Measurements from ENCODE around the gene HRC. TPM values are rescaled to one million over a fixed set of nuclear protein-coding genes. Genes with fewer than 3 reads are reported as not detected.

Gene HRC
- total RNA-seq, 1 experiment from 2014 or later: not detected

GRCh38 chr19:49133621-49134454, 21.4 kb downstream of the HRC start:
- H2AFZ ChIP-seq: no peak overlapping the region
- POLR2A ChIA-PET (ENCODE audit: unreplicated experiment): no interaction called here
- H3K4me2 ChIP-seq: no peak overlapping the region
- no peak overlapping the region for H3K27ac ChIP-seq
- no peak overlapping the region for H3K4me3 ChIP-seq
- no TSS peak for BruUV-seq (replicated peaks)
- peaks cover under 1% of the 10 kb centered on the region; the same call in 1 of the 2 replicates for H3K4me1 ChIP-seq (replicated peaks; ENCODE audit: insufficient read depth)
- H3F3A ChIP-seq (ENCODE audit: insufficient read depth, low read depth): peaks cover 3% of the 10 kb centered on the region; the same call in 1 of the 2 replicates
- H3K36me3 ChIP-seq (ENCODE audit: low read depth): no peaks in the 10 kb centered on the region
- H3K79me2 ChIP-seq (ENCODE audit: low read depth): no peaks in the 10 kb centered on the region
- intact Hi-C loops (cut with micrococcal nuclease; ENCODE audit: unreplicated experiment): no loop called here
- no peaks in the 10 kb centered on the region for H3K9me2 ChIP-seq (ENCODE audit: insufficient read depth)
- CTCF ChIA-PET: no interaction called here
- H4K20me1 ChIP-seq (ENCODE audit: insufficient read depth): no peaks in the 10 kb centered on the region
- no peak for TF ChIP-seq EZH2 (IDR thresholded peaks at IDR 0.05; ENCODE audit: low read depth)
- TF ChIP-seq, protein P1, sequence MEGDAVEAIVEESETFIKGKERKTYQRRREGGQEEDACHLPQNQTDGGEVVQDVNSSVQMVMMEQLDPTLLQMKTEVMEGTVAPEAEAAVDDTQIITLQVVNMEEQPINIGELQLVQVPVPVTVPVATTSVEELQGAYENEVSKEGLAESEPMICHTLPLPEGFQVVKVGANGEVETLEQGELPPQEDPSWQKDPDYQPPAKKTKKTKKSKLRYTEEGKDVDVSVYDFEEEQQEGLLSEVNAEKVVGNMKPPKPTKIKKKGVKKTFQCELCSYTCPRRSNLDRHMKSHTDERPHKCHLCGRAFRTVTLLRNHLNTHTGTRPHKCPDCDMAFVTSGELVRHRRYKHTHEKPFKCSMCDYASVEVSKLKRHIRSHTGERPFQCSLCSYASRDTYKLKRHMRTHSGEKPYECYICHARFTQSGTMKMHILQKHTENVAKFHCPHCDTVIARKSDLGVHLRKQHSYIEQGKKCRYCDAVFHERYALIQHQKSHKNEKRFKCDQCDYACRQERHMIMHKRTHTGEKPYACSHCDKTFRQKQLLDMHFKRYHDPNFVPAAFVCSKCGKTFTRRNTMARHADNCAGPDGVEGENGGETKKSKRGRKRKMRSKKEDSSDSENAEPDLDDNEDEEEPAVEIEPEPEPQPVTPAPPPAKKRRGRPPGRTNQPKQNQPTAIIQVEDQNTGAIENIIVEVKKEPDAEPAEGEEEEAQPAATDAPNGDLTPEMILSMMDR (conservative IDR thresholded peaks at IDR 0.05): no peak
- H3K27me3 ChIP-seq (ENCODE audit: insufficient read depth, low read depth): no peaks in the 10 kb centered on the region
- DNase-seq: peak in 1 of 2 experiments; percentile 33
- H3K9me3 ChIP-seq (ENCODE audit: insufficient read depth, low read depth): no peaks in the 10 kb centered on the region

DNA sequence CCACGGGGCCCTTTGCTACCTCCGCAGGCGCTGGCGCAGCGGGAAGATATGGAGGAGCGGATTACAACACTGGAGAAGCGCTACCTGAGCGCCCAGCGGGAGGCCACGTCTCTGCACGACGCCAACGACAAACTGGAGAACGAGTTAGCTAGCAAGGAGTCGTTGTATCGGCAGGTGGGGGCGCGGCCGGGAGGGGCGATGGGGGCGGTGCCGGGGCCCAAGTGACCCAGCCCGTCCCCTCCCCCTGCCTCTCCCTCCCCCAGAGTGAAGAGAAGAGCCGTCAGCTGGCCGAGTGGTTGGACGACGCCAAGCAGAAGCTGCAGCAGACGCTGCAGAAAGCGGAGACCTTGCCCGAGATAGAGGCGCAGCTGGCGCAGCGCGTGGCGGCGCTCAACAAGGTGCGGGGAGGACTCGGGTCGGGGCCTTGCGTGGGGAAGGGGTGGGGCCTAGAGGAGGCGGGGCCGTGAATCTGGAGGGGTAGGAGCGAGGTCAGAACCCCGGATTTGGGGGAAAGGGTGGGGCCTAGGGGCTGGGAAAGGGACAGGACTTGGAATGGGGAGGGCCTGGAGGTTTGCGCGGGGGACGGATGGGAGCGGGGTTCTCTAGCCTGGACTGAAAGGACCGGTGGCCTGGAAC, 22.1 kb downstream of the HRC start:
- CTCF ChIA-PET: no interaction called here
- H3K4me2 ChIP-seq: no peak overlapping the region
- H3K4me3 ChIP-seq: no peak overlapping the region
- POLR2A ChIA-PET (ENCODE audit: unreplicated experiment): no interaction called here
- H3K9me3 ChIP-seq (ENCODE audit: insufficient read depth, low read depth): no peaks in the 10 kb centered on the region
- no peak overlapping the region for H3K27ac ChIP-seq
- no peaks in the 10 kb centered on the region for H4K20me1 ChIP-seq (ENCODE audit: insufficient read depth)
- TF ChIP-seq, protein P1 (conservative IDR thresholded peaks at IDR 0.05): no peak
- TF ChIP-seq EZH2 (IDR thresholded peaks at IDR 0.05; ENCODE audit: low read depth): no peak
- peaks cover 4% of the 10 kb centered on the region; the same call in 1 of the 2 replicates for H3K4me1 ChIP-seq (replicated peaks; ENCODE audit: insufficient read depth)
- no peaks in the 10 kb centered on the region for H3K27me3 ChIP-seq (ENCODE audit: insufficient read depth, low read depth)
- no TSS peak for BruUV-seq (replicated peaks)
- no peaks in the 10 kb centered on the region for H3K79me2 ChIP-seq (ENCODE audit: low read depth)
- no peaks in the 10 kb centered on the region for H3K9me2 ChIP-seq (ENCODE audit: insufficient read depth)
- DNase-seq: peak in 1 of 2 experiments; percentile 11
- no peaks in the 10 kb centered on the region for H3K36me3 ChIP-seq (ENCODE audit: low read depth)
- intact Hi-C loops (cut with micrococcal nuclease; ENCODE audit: unreplicated experiment): no loop called here
- no peak overlapping the region for H2AFZ ChIP-seq
- no peaks in the 10 kb centered on the region; the same call in 1 of the 2 replicates for H3F3A ChIP-seq (ENCODE audit: insufficient read depth, low read depth)

- Histone ChIP-seq H3K36me3 (ENCODE audit: low read depth) (no peaks in the 10 kb centered on the region), H4K20me1 (ENCODE audit: insufficient read depth) (no peaks in the 10 kb centered on the region), H3K27me3 (ENCODE audit: insufficient read depth, low read depth) (no peaks in the 10 kb centered on the region), H3K4me2 (no peak overlapping the region), H3K9me3 (ENCODE audit: insufficient read depth, low read depth) (no peaks in the 10 kb centered on the region), H3K9me2 (ENCODE audit: insufficient read depth) (no peaks in the 10 kb centered on the region), H3F3A (ENCODE audit: insufficient read depth, low read depth) (peaks cover 11% of the 10 kb centered on the region; the same call in 1 of the 2 replicates), H3K4me1 (replicated peaks; ENCODE audit: insufficient read depth) (peaks cover 12% of the 10 kb centered on the region), H3K27ac (no peak overlapping the region), H2AFZ (no peak overlapping the region), H3K79me2 (ENCODE audit: low read depth) (no peaks in the 10 kb centered on the region), H3K4me3 (no peak overlapping the region)
- POLR2A ChIA-PET (ENCODE audit: unreplicated experiment): no interaction called here
- CTCF ChIA-PET: no interaction called here
- TF ChIP-seq, protein P1 (conservative IDR thresholded peaks at IDR 0.05): no peak
- TF ChIP-seq EZH2 (IDR thresholded peaks at IDR 0.05; ENCODE audit: low read depth): no peak
- DNase-seq: no peak
- intact Hi-C loops (cut with micrococcal nuclease; ENCODE audit: unreplicated experiment): no loop called here
- no TSS peak for BruUV-seq (replicated peaks)
Observed at GRCh38 chr19:49130325-49130724, 24.9 kb downstream of the HRC start.
